Peyer's patch (tissue), 4 donors: Measurements from ENCODE around the gene SEMA5B.

Source experiments
- CTCF ChIP-seq, 6 experiments: fragments of 450-650 bp in 4 of 6; fragments of 200-600 bp in 2 of 6; sonication (generic) in 1 of 6; IDR thresholded peaks; one replicate each; pipeline ENCODE4 v1.5.1; 2017 to 2019; ENCODE audit warnings: antibody characterized with exemption in 6 of 6, mild to moderate bottlenecking in 3 of 6, moderate library complexity in 1 of 6
- POLR2A ChIP-seq, 2 donors: fragments of 450-650 bp; IDR thresholded peaks; one replicate each; pipeline ENCODE4 v1.5.1; 2017; ENCODE audit warnings: antibody characterized with exemption in 2 of 2, mild to moderate bottlenecking in 2 of 2, moderate library complexity in 2 of 2

DNA sequence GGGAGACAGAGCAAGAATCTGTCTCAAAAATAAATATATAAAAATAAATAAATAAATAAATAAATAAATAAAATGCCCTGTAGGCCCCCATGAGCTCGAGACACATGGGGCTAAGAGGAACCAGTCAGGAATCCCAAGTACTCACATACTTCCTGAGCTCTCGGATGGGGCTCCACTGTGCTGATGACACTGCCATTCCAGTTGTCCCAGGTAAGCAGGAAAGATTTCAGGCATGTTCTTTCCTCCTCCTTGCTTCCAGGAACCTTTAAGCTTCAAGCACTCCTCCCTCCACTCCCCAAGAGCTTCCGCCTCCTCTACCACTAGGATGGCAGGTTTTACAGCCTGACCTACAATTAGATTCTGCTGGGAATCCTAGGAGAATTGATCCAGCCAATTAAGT is 119.3 kb downstream of the SEMA5B start:
- TF ChIP-seq CTCF (IDR thresholded peaks at IDR 0.05) (no peak), POLR2A (IDR thresholded peaks at IDR 0.05) (no peak)
